ENCODE results near the gene ZSCAN32.

- TF ChIP-seq CTCF (IDR thresholded peaks at IDR 0.05) (no peak), POLR2A (IDR thresholded peaks at IDR 0.05) (no peak)
Observed at GRCh38 chr16:3347586-3347985, 53.2 kb downstream of the ZSCAN32 start.

All from lower leg skin (tissue), 3 donors.